ENCODE measurements around the gene CAMKMT. TPM values are rescaled to one million over a fixed set of nuclear protein-coding genes. Genes with fewer than 3 reads are reported as not detected.

The CAMKMT gene
- total RNA-seq, 1 experiment from 2014 or later, result 17.4 TPM

- Mint-ChIP-seq H3K27ac (no peak overlapping the region), H3K4me3 (no peak overlapping the region), H3K27me3 (ENCODE audit: low read depth) (peaks cover 11% of the 10 kb centered on the region), H3K36me3 (ENCODE audit: insufficient read depth in 1 of 3, low read depth in 3 of 3) (peaks cover 0 to 13% (median 0%) of the 10 kb centered on the region in 3 experiments; a peak in 2 of 7 replicates), H3K4me1 (peaks cover 19 to 21% of the 10 kb centered on the region in 2 experiments), H3K9me3 (peaks cover 3 to 6% of the 10 kb centered on the region in 2 experiments; a peak in 3 of 5 replicates)
- H4K91ac ChIP-seq (ENCODE audit: insufficient read length, low read depth, low read length), result no peak overlapping the region
- H2BK20ac ChIP-seq (ENCODE audit: low read depth, low read length, poor library complexity, severe bottlenecking), result no peak overlapping the region
- no peak overlapping the region for H3K27ac ChIP-seq (ENCODE audit: insufficient read length, low read depth, low read length)
- H3K23ac ChIP-seq (ENCODE audit: insufficient read length, low read depth, low read length), result no peak overlapping the region
- no peak overlapping the region for H3K14ac ChIP-seq (ENCODE audit: insufficient read depth, low read length)
- H2BK12ac ChIP-seq (ENCODE audit: insufficient read length, low read depth, low read length), result no peak overlapping the region
- no peak overlapping the region for H3K4me2 ChIP-seq (ENCODE audit: insufficient read depth, insufficient read length, low read length)
- no peak overlapping the region for H4K8ac ChIP-seq (replicated peaks; ENCODE audit: insufficient read length, low read depth, low read length)
- no peak overlapping the region for H3T11ph ChIP-seq (ENCODE audit: low read length)
- no peak overlapping the region for H3K18ac ChIP-seq (ENCODE audit: insufficient read length, low read depth, low read length)
- H3K23me2 ChIP-seq (ENCODE audit: insufficient read length, low read depth, low read length, poor library complexity, severe bottlenecking), result no peaks in the 10 kb centered on the region
- H2AFZ ChIP-seq (ENCODE audit: low read length), result no peak overlapping the region
- no CpG with 5 or more reads among the region's 5 CpGs for WGBS (ENCODE audit: extremely low coverage, insufficient read length, low lambda C conversion rate)
- no peak overlapping the region for H4K5ac ChIP-seq (ENCODE audit: insufficient read length, low read depth, low read length)
- DNase-seq, result no peak
- H3K79me2 ChIP-seq (ENCODE audit: insufficient read depth, low read length), result no peaks in the 10 kb centered on the region
- no peak overlapping the region for H3K56ac ChIP-seq (ENCODE audit: insufficient read length, low read depth, low read length)
- no peaks in the 10 kb centered on the region for H3K4me1 ChIP-seq (ENCODE audit: insufficient read depth, low read length)
- TF ChIP-seq CTCF (conservative IDR thresholded peaks at IDR 0.05), result no peak
- no peaks in the 10 kb centered on the region for H3K9me3 ChIP-seq (ENCODE audit: control insufficient read depth, low read depth, low read length)
- H2BK5ac ChIP-seq (ENCODE audit: insufficient read length, low read length), result no peak overlapping the region
- no peak overlapping the region for H2BK120ac ChIP-seq (ENCODE audit: low read depth, low read length, poor library complexity, severe bottlenecking)
- H3K9ac ChIP-seq (ENCODE audit: extremely low read depth, insufficient read length, low read length), result no peak overlapping the region
- no peak overlapping the region for H2AK5ac ChIP-seq (ENCODE audit: insufficient read length, low read length)
- no peak overlapping the region for H2BK15ac ChIP-seq (ENCODE audit: low read depth, low read length)
- no peaks in the 10 kb centered on the region for H3K79me1 ChIP-seq (ENCODE audit: insufficient read depth, low read depth, low read length, poor library complexity, severe bottlenecking)
- no peak overlapping the region for H3K4ac ChIP-seq (ENCODE audit: low read depth, low read length)
- no peaks in the 10 kb centered on the region for H3K27me3 ChIP-seq (ENCODE audit: insufficient read depth, low read length)
- no peaks in the 10 kb centered on the region for H4K20me1 ChIP-seq (ENCODE audit: control insufficient read depth, insufficient read depth, insufficient read length)
These were observed 457.3 kb downstream of the CAMKMT start for GRCh38 chr2:44819061-44819460.

Measured in H9 (cell line).